HCT116 (cell line): ENCODE measurements around the gene SGIP1.

Source experiments
- POLR2A ChIP-seq: IDR thresholded peaks from 2 replicates; pipeline ENCODE4 v1.7.0; 2011; ENCODE audit warnings: borderline replicate concordance; ENCODE audit not compliant: insufficient read depth, insufficient read length; ENCODE audit errors: extremely low read depth
- POLR2AphosphoS5 ChIP-seq: IDR thresholded peaks from 2 replicates; pipeline ENCODE4 v1.6.1; 2011; ENCODE audit warnings: mild to moderate bottlenecking, low read depth, low read length, moderate library complexity
- TF ChIP-seq, protein P1 (sequence below), 3 experiments: fragments of 200-600 bp in 1 of 3; sonication (generic) in 1 of 3; IDR thresholded peaks in 2 of 3; conservative IDR thresholded peaks in 1 of 3; 2 replicates each; pipeline ENCODE4 v1.5.1; 2012 to 2017; ENCODE audit warnings: low read depth in 2 of 3, low read length in 2 of 3, antibody characterized with exemption in 1 of 3, borderline replicate concordance in 1 of 3, control low read depth in 1 of 3, mild to moderate bottlenecking in 1 of 3, mixed read lengths in 1 of 3, mixed run types in 1 of 3, moderate library complexity in 1 of 3; ENCODE audit not compliant: insufficient read depth in 1 of 3

DNA sequence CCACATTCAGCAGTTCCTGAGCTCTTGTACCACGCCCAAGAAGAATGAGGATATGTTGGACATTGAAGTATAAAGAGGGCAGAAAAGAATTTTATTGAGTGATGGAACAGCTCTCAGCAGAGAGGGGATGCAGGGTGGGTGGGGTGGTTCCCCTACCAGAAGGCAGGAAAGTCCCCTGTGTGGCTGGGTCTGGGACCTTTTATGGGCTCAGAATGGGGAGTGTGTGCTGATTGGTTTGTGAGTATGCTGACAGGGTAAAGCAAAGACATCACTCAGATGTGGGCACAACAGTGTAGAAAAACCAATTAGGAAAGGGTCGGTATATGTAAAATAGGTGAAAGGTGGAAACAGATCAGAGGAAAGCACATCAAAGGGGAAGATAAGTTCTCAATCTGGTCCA, 62.2 kb downstream of the SGIP1 start:
- TF ChIP-seq POLR2AphosphoS5 (no peak), POLR2A (no peak)
- TF ChIP-seq, protein P1, sequence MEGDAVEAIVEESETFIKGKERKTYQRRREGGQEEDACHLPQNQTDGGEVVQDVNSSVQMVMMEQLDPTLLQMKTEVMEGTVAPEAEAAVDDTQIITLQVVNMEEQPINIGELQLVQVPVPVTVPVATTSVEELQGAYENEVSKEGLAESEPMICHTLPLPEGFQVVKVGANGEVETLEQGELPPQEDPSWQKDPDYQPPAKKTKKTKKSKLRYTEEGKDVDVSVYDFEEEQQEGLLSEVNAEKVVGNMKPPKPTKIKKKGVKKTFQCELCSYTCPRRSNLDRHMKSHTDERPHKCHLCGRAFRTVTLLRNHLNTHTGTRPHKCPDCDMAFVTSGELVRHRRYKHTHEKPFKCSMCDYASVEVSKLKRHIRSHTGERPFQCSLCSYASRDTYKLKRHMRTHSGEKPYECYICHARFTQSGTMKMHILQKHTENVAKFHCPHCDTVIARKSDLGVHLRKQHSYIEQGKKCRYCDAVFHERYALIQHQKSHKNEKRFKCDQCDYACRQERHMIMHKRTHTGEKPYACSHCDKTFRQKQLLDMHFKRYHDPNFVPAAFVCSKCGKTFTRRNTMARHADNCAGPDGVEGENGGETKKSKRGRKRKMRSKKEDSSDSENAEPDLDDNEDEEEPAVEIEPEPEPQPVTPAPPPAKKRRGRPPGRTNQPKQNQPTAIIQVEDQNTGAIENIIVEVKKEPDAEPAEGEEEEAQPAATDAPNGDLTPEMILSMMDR (IDR thresholded peaks at IDR 0.05 in 2 of 3, conservative IDR thresholded peaks at IDR 0.05 in 1 of 3; ENCODE audit: borderline replicate concordance in 1 of 3, insufficient read depth in 1 of 3, low read depth in 2 of 3, low read length in 2 of 3): no peak
